Heart left ventricle (tissue), 16 donors: ENCODE measurements around the gene NCF2. TPM values are rescaled to one million over a fixed set of nuclear protein-coding genes. Genes with fewer than 3 reads are reported as not detected.
A peak's percentile ranks its signal among the peaks of the same experiment; 100 is the strongest.

ENCODE experiments used
- ATAC-seq, 4 donors: fragments of 200-7000 bp; cut with Tn5 transposase; one replicate each; pipeline ENCODE4 v1.9.1; 2020 to 2022; ENCODE audit warnings: moderate library complexity in 4 of 4, mild to moderate bottlenecking in 3 of 4, moderate number of reproducible peaks in 1 of 4
- DNase-seq, 5 donors: peaks; one replicate each; pipeline ENCODE4 v3.0.0-alpha.2; 2020
- H3K27ac ChIP-seq, 12 donors: fragments of 200-600 bp; sonication (generic) in 4 of 12; one replicate each; pipeline versions ENCODE4 v1.5.0 to v1.8.0; 2016 to 2022; ENCODE audit warnings: mild to moderate bottlenecking in 2 of 12
- H3K27me3 ChIP-seq, 9 donors: fragments of 200-600 bp; sonication (generic) in 2 of 9; one replicate each; pipeline versions ENCODE4 v1.5.1 to v1.8.0; 2016 to 2022; ENCODE audit warnings: mild to moderate bottlenecking in 3 of 9
- H3K36me3 ChIP-seq, 9 donors: fragments of 200-600 bp; sonication (generic) in 2 of 9; one replicate each; pipeline versions ENCODE4 v1.5.0 to v1.8.0; 2018 to 2022; ENCODE audit warnings: mild to moderate bottlenecking in 2 of 9
- H3K4me1 ChIP-seq, 12 donors: fragments of 200-600 bp; sonication (generic) in 4 of 12; one replicate each; pipeline versions ENCODE4 v1.5.0 to v1.8.0; 2016 to 2022; ENCODE audit warnings: mild to moderate bottlenecking in 3 of 12
- H3K4me3 ChIP-seq, 12 donors: fragments of 200-600 bp; sonication (generic) in 4 of 12; one replicate each; pipeline versions ENCODE4 v1.5.0 to v1.8.0; 2017 to 2022; ENCODE audit warnings: mild to moderate bottlenecking in 9 of 12, moderate library complexity in 4 of 12
- H3K9me3 ChIP-seq, 12 donors: fragments of 200-600 bp; sonication (generic) in 4 of 12; one replicate each; pipeline versions ENCODE4 v1.5.0 to v1.8.0; 2016 to 2022; ENCODE audit warnings: mild to moderate bottlenecking in 1 of 12
- POLR2A ChIP-seq, 2 donors: fragments of 450-650 bp; IDR thresholded peaks; one replicate each; pipeline ENCODE4 v1.6.1; 2017; ENCODE audit warnings: antibody characterized with exemption in 2 of 2, mild to moderate bottlenecking in 2 of 2, moderate library complexity in 2 of 2
- WGBS, 4 donors: extraction: QIAGEN DNeasy Blood & Tissue Kit in 2 of 4; methylation state at CpG; one replicate each; pipeline versions ENCODE4 v1.1.5 to v1.1.7; 2013 to 2018; 5-methylcytosine and 5-hydroxymethylcytosine counted together
- intact Hi-C, 10 donors: fragments of 100-400 bp; cut with DNase I; formaldehyde crosslinking; loops; one replicate each; pipeline versions ENCODE4 v1.11.1 to v1.14.2; 2022
- polyA plus RNA-seq, 2 donors: library from polyadenylated mRNA; stranded (reverse); fragments of 200-250 nt; gene quantifications; one replicate each; pipeline ENCODE4 v1.2.3, GENCODE V29; 2013
- total RNA-seq, 9 donors: library from RNA; depleted of rRNA in 2 of 9; stranded (reverse); fragments of >200 nt in 2 of 9; fragmentation: NEBNext Ultra II Directional in 3 of 9; extraction: Animal tissue kit (Norgen Biotek cat#: 25700) in 3 of 9; gene quantifications; one replicate each; pipeline versions ENCODE4 v1.1.0 to v1.2.4, GENCODE V29; 2016 to 2023
- TF ChIP-seq, protein P1 (sequence below), 12 donors: fragments of 200-600 bp; sonication (generic) in 4 of 12; IDR thresholded peaks; one replicate each; pipeline versions ENCODE4 v1.5.0 to v1.8.0; 2018 to 2022; ENCODE audit warnings: antibody characterized with exemption in 12 of 12, mild to moderate bottlenecking in 5 of 12
- donor health status: ischemic (EF 13 %, LVEDD 7.1; RV severe dilation, severe dysfunction).
- donor health status: healthy with polysubstance abuse.
- donor health status: DM: no; HTN: yes; CAD: no.
- donor health status: DM: no; HTN: no; CAD: no.
- donor health status: ischemic (EF 25% LVEDD 6.9; RV normal size, moderate dysfunction).
- donor health status: ischemic (EF 25% LVEDD 5.7; RV mildly dilated, moderate dysfunction).
- donor health status: healthy.
- donor health status: DM: yes; HTN: yes; CAD: no.
- donor health status: ischemic (EF 35%, LVEDD 5.7; RV mildly dilated, moderate dysfunction).
- donor health status: nonischemic (EF 11% LVEDD 7.7; RV severe dilation, severe dysfunction).
- donor health status: DM: yes; HTN: yes; CAD: no.
- donor health status: PGD.
- donor health status: ischemic (EF 29% LVEDD 5.4; RV normal size, mild dysfunction).
- donor health status: nonischemic (EF 23%, LVEDD 6.1; RV moderate dilation, normal function).

The NCF2 gene
- total and polyA plus RNA-seq, 11 donors, result 1.3 to 51.2 (median 4.8) TPM

GRCh38 chr1:183553331-183553730, 36.9 kb downstream of the NCF2 start:
- ATAC-seq, result no peak
- H3K27me3 ChIP-seq, result no peaks in the 10 kb centered on the region
- H3K4me3 ChIP-seq, result no peak overlapping the region
- TF ChIP-seq, protein P1, sequence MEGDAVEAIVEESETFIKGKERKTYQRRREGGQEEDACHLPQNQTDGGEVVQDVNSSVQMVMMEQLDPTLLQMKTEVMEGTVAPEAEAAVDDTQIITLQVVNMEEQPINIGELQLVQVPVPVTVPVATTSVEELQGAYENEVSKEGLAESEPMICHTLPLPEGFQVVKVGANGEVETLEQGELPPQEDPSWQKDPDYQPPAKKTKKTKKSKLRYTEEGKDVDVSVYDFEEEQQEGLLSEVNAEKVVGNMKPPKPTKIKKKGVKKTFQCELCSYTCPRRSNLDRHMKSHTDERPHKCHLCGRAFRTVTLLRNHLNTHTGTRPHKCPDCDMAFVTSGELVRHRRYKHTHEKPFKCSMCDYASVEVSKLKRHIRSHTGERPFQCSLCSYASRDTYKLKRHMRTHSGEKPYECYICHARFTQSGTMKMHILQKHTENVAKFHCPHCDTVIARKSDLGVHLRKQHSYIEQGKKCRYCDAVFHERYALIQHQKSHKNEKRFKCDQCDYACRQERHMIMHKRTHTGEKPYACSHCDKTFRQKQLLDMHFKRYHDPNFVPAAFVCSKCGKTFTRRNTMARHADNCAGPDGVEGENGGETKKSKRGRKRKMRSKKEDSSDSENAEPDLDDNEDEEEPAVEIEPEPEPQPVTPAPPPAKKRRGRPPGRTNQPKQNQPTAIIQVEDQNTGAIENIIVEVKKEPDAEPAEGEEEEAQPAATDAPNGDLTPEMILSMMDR (IDR thresholded peaks at IDR 0.05), result no peak
- no peak for TF ChIP-seq POLR2A (IDR thresholded peaks at IDR 0.05)
- DNase-seq, result no peak
- H3K4me1 ChIP-seq, result peaks cover 0 to 5% (median 0%) of the 10 kb centered on the region in 12 donors
- peak overlapping the region in 1 of 12 donors; percentile 39 for H3K27ac ChIP-seq
- H3K36me3 ChIP-seq, result peaks cover 0 to 99% (median 74%) of the 10 kb centered on the region in 9 donors
- no peaks in the 10 kb centered on the region for H3K9me3 ChIP-seq
- intact Hi-C loops, result no loop called here
- 76 to 85% (median 82%) methylated on average over 4 to 5 of the region's 5 CpGs for WGBS, 4 donors

- Histone ChIP-seq H3K27me3 (no peaks in the 10 kb centered on the region), H3K36me3 (peaks cover 0 to 100% (median 79%) of the 10 kb centered on the region in 9 donors), H3K4me3 (no peak overlapping the region), H3K9me3 (no peaks in the 10 kb centered on the region), H3K4me1 (peaks cover 0 to 6% (median 0%) of the 10 kb centered on the region in 12 donors), H3K27ac (peak overlapping the region in 2 of 12 donors; percentile 35 to 39)
- 83 to 88% (median 85%) methylated on average over 6 of the region's 6 CpGs for WGBS, 4 donors
- intact Hi-C loops, result no loop called here
- no peak for DNase-seq
- TF ChIP-seq POLR2A (IDR thresholded peaks at IDR 0.05), result no peak
- TF ChIP-seq, protein P1 (IDR thresholded peaks at IDR 0.05), result no peak
- ATAC-seq, result no peak
Measured at GRCh38 chr1:183552891-183553290, 37.4 kb downstream of the NCF2 start.

DNA sequence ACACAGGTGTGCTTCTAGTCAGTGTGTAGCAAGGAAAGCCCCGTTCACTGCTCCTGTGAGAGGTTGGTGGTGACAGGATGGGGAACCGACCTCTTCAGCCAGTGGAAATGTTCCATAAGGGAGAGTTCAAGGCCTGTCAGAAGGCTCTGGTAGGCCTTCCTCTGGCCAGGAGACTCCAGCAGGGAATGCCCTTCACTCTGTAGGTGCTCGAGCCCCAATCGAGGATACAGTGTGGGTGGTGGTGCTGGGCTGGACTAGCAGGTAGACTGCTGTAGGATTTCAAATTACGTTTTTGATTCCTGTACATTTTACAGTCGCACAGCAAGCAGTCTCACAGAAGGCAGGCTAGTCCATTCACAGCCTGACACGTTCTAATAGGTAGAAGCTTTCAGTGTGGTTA, 37.8 kb downstream of the NCF2 start:
- H3K27me3 ChIP-seq, result no peaks in the 10 kb centered on the region
- intact Hi-C loops, result no loop called here
- H3K4me1 ChIP-seq, result peaks cover 0 to 6% (median 0%) of the 10 kb centered on the region in 12 donors
- ATAC-seq (no peak), DNase-seq (no peak)
- H3K4me3 ChIP-seq, result no peak overlapping the region
- H3K9me3 ChIP-seq, result no peaks in the 10 kb centered on the region
- peaks cover 0 to 100% (median 83%) of the 10 kb centered on the region in 9 donors for H3K36me3 ChIP-seq
- WGBS, 4 donors, result 85 to 89% (median 86%) methylated on average over 7 of the region's 7 CpGs
- H3K27ac ChIP-seq, result peak overlapping the region in 2 of 12 donors; percentile 7 to 35
- TF ChIP-seq POLR2A (IDR thresholded peaks at IDR 0.05), result no peak
- TF ChIP-seq, protein P1 (IDR thresholded peaks at IDR 0.05), result no peak

GRCh38 chr1:183551924-183552323, 38.3 kb downstream of the NCF2 start:
- Histone ChIP-seq H3K4me3 (no peak overlapping the region), H3K36me3 (peaks cover 0 to 100% (median 88%) of the 10 kb centered on the region in 9 donors), H3K9me3 (no peaks in the 10 kb centered on the region), H3K27ac (peak overlapping the region in 1 of 12 donors; percentile 35), H3K27me3 (no peaks in the 10 kb centered on the region), H3K4me1 (peaks cover 0 to 8% (median 0%) of the 10 kb centered on the region in 12 donors)
- intact Hi-C loops, result no loop called here
- 55 to 67% (median 62%) methylated on average over 9 of the region's 9 CpGs for WGBS, 4 donors
- TF ChIP-seq, protein P1 (IDR thresholded peaks at IDR 0.05), result peak in 3 of 12 donors; percentile 5 to 19 (median 9)
- no peak for TF ChIP-seq POLR2A (IDR thresholded peaks at IDR 0.05)
- no peak for DNase-seq
- ATAC-seq, result peak; percentile 15 to 42 (median 26)
